A549 (cell line): ENCODE results near the gene FGF16. TPM values are rescaled to one million over a fixed set of nuclear protein-coding genes. Genes with fewer than 3 reads are reported as not detected.
A peak's percentile ranks its signal among the peaks of the same experiment; 100 is the strongest.

Experiments
- ATAC-seq, 2 experiments: fragments of 200-7000 bp in 1 of 2; fragments of >200 bp in 1 of 2; cut with Nextera tagmentation in 1 of 2; cut with Tn5 transposase in 1 of 2; 3 replicates each; pipeline versions ENCODE4 v1.8.0 to v1.9.1; 2018 to 2020; ENCODE audit warnings: mild to moderate bottlenecking in 1 of 2, moderate library complexity in 1 of 2
- CTCF ChIA-PET: fragments of 300-600 bp; sonication (Branson Sonifier 250); formaldehyde crosslinking; extraction: SDS; loops from one replicate; lab custom pipeline; 2021; ENCODE audit warnings: antibody characterized with exemption, inconsistent platforms; lab: Yijun Ruan, JAX
- POLR2A ChIA-PET: fragments of 350-600 bp; formaldehyde crosslinking; extraction: SDS; loops from one replicate; lab custom pipeline; 2021; ENCODE audit warnings: antibody characterized with exemption, inconsistent platforms; lab: Yijun Ruan, JAX
- DNase-seq, 2 experiments: peaks; one replicate each; pipeline versions ENCODE4 v3.0.0 to v3.0.0-alpha.2; 2011 to 2016; ENCODE audit warnings: low read depth in 1 of 2, low spot score in 1 of 2
- FAIRE-seq: peaks from 2 replicates; lab custom pipeline; 2011; peaks lifted over from hg19 to GRCh38; lab: Jason Lieb, UNC
- H3K27ac ChIP-seq, 2 experiments: fragments of >200 bp; sonication (Bioruptor Twin); formaldehyde crosslinking; 3 replicates each; pipeline ENCODE4 v1.5.1; 2016 to 2017
- H3K4me1 ChIP-seq: fragments of >200 bp; sonication (Bioruptor Twin); formaldehyde crosslinking; 3 replicates; pipeline ENCODE4 v1.6.1; 2016
- H3K4me2 ChIP-seq: fragments of >200 bp; sonication (Bioruptor Twin); formaldehyde crosslinking; 3 replicates; pipeline ENCODE4 v1.6.1; 2016
- H3K4me3 ChIP-seq: fragments of >200 bp; sonication (Bioruptor Twin); formaldehyde crosslinking; 3 replicates; pipeline ENCODE4 v1.5.1; 2016
- H3K9me3 ChIP-seq: fragments of >200 bp; sonication (Bioruptor Twin); formaldehyde crosslinking; 3 replicates; pipeline ENCODE4 v1.6.1; 2016
- BHLHE40 ChIP-seq: IDR thresholded peaks from 2 replicates; pipeline ENCODE4 v1.6.1; 2012; ENCODE audit warnings: low read depth, low read length, inconsistent platforms
- CBX8 ChIP-seq: fragments of 200-600 bp; sonication (generic); IDR thresholded peaks from 2 replicates; pipeline ENCODE4 v1.6.1; 2016
- ESRRA ChIP-seq: fragments of 150-350 bp; IDR thresholded peaks from 2 replicates; pipeline ENCODE4 v1.6.1; 2014; ENCODE audit warnings: mild to moderate bottlenecking, low read length, borderline replicate concordance
- FOSL2 ChIP-seq, 2 experiments: fragments of 450-650 bp in 1 of 2; fragments of >200 bp in 1 of 2; sonication (Bioruptor Twin) in 1 of 2; formaldehyde crosslinking; IDR thresholded peaks; 2 replicates each; pipeline versions ENCODE4 v1.5.0 to v1.6.1; 2016 to 2020; ENCODE audit warnings: mild to moderate bottlenecking in 1 of 2, moderate library complexity in 1 of 2
- FOXS1 ChIP-seq: fragments of 250-450 bp; sonication (Bioruptor Pico); IDR thresholded peaks from 2 replicates; pipeline ENCODE4 v1.5.0; 2020; ENCODE audit warnings: mild to moderate bottlenecking, moderate library complexity
- GATA3 ChIP-seq: IDR thresholded peaks from 2 replicates; pipeline ENCODE4 v1.6.1; 2012; ENCODE audit warnings: borderline replicate concordance
- HDAC2 ChIP-seq: fragments of 200-600 bp; sonication (generic); IDR thresholded peaks from 2 replicates; pipeline ENCODE4 v1.6.1; 2016
- HOXA7 ChIP-seq: fragments of 250-450 bp; sonication (Bioruptor Pico); IDR thresholded peaks from 2 replicates; pipeline ENCODE4 v1.5.0; 2020; ENCODE audit warnings: mild to moderate bottlenecking, moderate library complexity
- HOXB13 ChIP-seq: fragments of 250-450 bp; sonication (Bioruptor Pico); IDR thresholded peaks from 2 replicates; pipeline ENCODE4 v1.5.0; 2020; ENCODE audit warnings: low read depth, mild to moderate bottlenecking, moderate library complexity
- HOXB5 ChIP-seq: fragments of 250-450 bp; sonication (Bioruptor Pico); IDR thresholded peaks from 2 replicates; pipeline ENCODE4 v1.5.0; 2020; ENCODE audit warnings: mild to moderate bottlenecking, moderate library complexity
- JUN ChIP-seq, 2 experiments: fragments of >200 bp; sonication (Bioruptor Twin); formaldehyde crosslinking; IDR thresholded peaks; 2 replicates in 1 of 2; 3 replicates in 1 of 2; pipeline ENCODE4 v1.6.1; 2016 to 2017
- KDM5A ChIP-seq: fragments of 200-600 bp; sonication (generic); IDR thresholded peaks from 2 replicates; pipeline ENCODE4 v1.6.1; 2016; ENCODE audit warnings: antibody characterized with exemption, mild to moderate bottlenecking
- MAFK ChIP-seq: fragments of 450-650 bp; IDR thresholded peaks from 2 replicates; pipeline ENCODE4 v1.6.1; 2014; ENCODE audit not compliant: partially characterized antibody
- MAZ ChIP-seq: fragments of 150-350 bp; IDR thresholded peaks from 2 replicates; pipeline ENCODE4 v1.6.1; 2014; ENCODE audit warnings: antibody characterized with exemption, low read depth, low read length, borderline replicate concordance
- MYC ChIP-seq: IDR thresholded peaks from 2 replicates; pipeline ENCODE4 v1.6.1; 2012; ENCODE audit warnings: mild to moderate bottlenecking, inconsistent platforms, low read length, improper control_type of control experiment, borderline replicate concordance
- PHF8 ChIP-seq: fragments of 200-600 bp; sonication (generic); IDR thresholded peaks from 2 replicates; pipeline ENCODE4 v1.6.1; 2016; ENCODE audit warnings: low read depth, mild to moderate bottlenecking, antibody characterized with exemption, moderate library complexity, borderline replicate concordance
- RAD21 ChIP-seq, 2 experiments: fragments of >200 bp in 1 of 2; sonication (Bioruptor Twin) in 1 of 2; formaldehyde crosslinking in 1 of 2; IDR thresholded peaks in 1 of 2; conservative IDR thresholded peaks in 1 of 2; 2 replicates in 1 of 2; 3 replicates in 1 of 2; pipeline ENCODE4 v1.6.1; 2012 to 2018; ENCODE audit warnings: inconsistent platforms in 1 of 2
- RNF2 ChIP-seq: fragments of 200-600 bp; sonication (generic); IDR thresholded peaks from 2 replicates; pipeline ENCODE4 v1.6.1; 2016; ENCODE audit warnings: low read depth, mild to moderate bottlenecking, antibody characterized with exemption, moderate library complexity, borderline replicate concordance
- TFCP2L1 ChIP-seq: fragments of 250-450 bp; sonication (Bioruptor Pico); IDR thresholded peaks from 2 replicates; pipeline ENCODE4 v1.5.0; 2021; ENCODE audit warnings: mild to moderate bottlenecking
- TP53 ChIP-seq: fragments of 250-450 bp; sonication (Bioruptor Pico); IDR thresholded peaks from 2 replicates; pipeline ENCODE4 v1.5.0; 2021; ENCODE audit warnings: mild to moderate bottlenecking, moderate library complexity
- ZFP36 ChIP-seq: fragments of 450-650 bp; IDR thresholded peaks from 2 replicates; pipeline ENCODE4 v1.6.1; 2014; ENCODE audit warnings: borderline replicate concordance; ENCODE audit not compliant: partially characterized antibody
- WGBS: methylation state at CpG from one replicate; pipeline ENCODE4 v1.1.6; 2017; ENCODE audit errors: missing lambda C conversion rate; 5-methylcytosine and 5-hydroxymethylcytosine counted together
- polyA plus RNA-seq, 4 experiments: library from polyadenylated mRNA; depleted of rRNA in 3 of 4; stranded (reverse); fragments of >200 nt; fragmentation: RNase III in 1 of 4; extraction: RNeasy Plus Mini Kit Qiagen cat#74134 plus additional on column Dnase treatment in 1 of 4; gene quantifications; 2 replicates in 3 of 4; 3 replicates in 1 of 4; pipeline ENCODE4 v1.2.3, GENCODE V29; 2011 to 2017
- TF ChIP-seq, protein P1 (sequence below): fragments of 250-450 bp; sonication (Bioruptor Pico); IDR thresholded peaks from 2 replicates; pipeline ENCODE4 v1.5.0; 2020; ENCODE audit warnings: low read depth, mild to moderate bottlenecking, moderate library complexity
- TF ChIP-seq, protein P2 (sequence below): fragments of >200 bp; sonication (Bioruptor Twin); formaldehyde crosslinking; IDR thresholded peaks from 2 replicates; pipeline ENCODE4 v1.6.1; 2016
- TF ChIP-seq, protein P3 (sequence below): fragments of 200-600 bp; sonication (generic); IDR thresholded peaks from 2 replicates; pipeline ENCODE4 v1.6.1; 2016; ENCODE audit warnings: antibody characterized with exemption, mild to moderate bottlenecking, moderate library complexity

FGF16 gene
- polyA plus RNA-seq, 2 of the 4 experiments (the other 2 are of a cell fraction) = not detected

DNA sequence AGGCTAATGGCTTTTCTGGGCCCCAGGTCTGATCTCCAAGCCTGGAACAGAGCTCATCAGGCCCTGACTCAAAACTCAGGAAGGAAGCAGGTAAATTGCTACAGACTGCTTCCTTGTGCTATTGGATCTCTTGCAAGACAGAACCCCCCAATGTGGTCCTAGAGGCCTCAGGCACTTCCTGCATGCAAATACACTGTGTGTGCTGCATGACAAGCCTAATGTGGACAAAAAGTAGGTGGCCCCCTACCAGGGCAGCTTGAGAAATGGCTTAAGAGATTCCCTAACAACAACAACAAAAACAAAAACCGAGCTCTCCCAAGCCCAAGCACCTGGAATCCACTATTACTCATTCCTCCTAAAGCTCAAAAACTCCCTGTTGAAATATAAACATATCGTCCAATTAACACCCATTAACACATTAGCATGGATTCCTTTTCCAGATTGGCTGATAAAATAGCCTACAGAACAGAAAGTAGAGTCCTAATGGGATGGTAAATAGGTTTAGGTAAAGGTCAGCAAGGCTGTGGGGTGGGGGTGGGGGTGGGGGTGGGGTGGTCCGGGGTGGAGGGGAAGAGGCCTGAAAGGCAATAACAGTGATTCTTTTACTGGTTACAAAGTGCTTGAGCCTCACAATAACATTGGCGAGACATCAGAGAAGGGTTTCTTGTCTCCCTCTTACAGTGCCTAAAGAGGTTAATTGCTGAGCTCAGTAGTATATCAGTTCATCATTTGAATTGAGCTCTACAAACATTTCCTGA lies 24.1 kb upstream of the FGF16 start:
- ChIA-PET CTCF (interaction anchor here (0.9 to 1.6 kb wide), 2 partner anchors 8 to 9 kb away, joined by 3 to 4 read pairs; no protein-coding TSS in a partner anchor), POLR2A (no interaction called here)
- Histone ChIP-seq H3K27ac (no peak overlapping the region), H3K4me1 (peaks cover 13% of the 10 kb centered on the region; the same call in 2 of the 3 replicates), H3K4me3 (no peak overlapping the region), H3K4me2 (no peak overlapping the region), H3K9me3 (no peaks in the 10 kb centered on the region)
- FAIRE-seq (no peak), DNase-seq (no peak), ATAC-seq (no peak)
- WGBS = 50% methylated on average over 3 of the region's 4 CpGs
- TF ChIP-seq HOXA7 (CRISPR knock-in tag) (no peak), GATA3 (no peak)

DNA sequence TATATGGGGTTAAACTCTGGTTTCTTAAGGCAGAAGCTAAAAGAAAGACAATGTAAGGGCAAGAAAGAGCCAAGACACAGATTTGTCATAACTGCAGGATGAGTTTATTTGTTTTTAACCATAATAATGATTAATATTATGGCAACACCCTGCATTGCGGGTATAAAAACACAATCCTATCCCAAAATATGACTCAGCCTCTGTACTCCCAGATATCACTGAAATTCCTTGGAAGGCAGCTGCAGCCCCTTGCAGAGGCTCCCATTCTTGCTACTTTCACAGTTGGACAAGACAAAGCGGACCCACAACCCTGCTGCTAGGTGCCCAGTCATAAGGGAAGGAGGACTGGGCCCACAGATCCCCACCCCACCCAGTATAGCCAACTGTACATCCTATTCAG lies 20.4 kb upstream of the FGF16 start:
- FAIRE-seq = no peak
- ChIA-PET CTCF (no interaction called here), POLR2A (no interaction called here)

DNA sequence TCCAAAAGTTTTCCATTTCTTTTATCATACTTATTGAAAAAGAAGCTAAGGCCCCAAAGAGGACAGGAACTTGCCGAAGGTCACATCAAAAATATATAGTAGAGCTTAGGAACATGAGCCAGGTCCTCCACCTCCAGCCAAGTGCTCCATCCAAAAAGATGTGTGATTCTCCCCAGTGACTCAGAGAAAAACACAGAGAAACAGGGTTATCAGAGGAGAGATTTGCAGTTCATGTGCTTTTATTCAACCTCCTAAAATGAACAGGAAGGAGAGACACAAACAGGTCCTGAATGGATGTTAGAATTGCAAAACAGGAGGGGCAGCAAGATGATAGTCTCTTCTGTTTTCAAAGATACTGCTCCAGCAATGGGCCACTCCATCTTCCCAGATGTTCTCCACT lies 19.6 kb upstream of the FGF16 start:
- ChIA-PET POLR2A (no interaction called here), CTCF (no interaction called here)
- ATAC-seq = no peak
- H3K9me3 ChIP-seq = no peaks in the 10 kb centered on the region
- H3K4me1 ChIP-seq = peaks cover 14% of the 10 kb centered on the region; the same call in 2 of the 3 replicates
- no peak overlapping the region for H3K4me2 ChIP-seq
- no peak overlapping the region for H3K4me3 ChIP-seq
- no peak for DNase-seq
- FAIRE-seq = no peak
- WGBS = 42% methylated on average over 1 of the region's 1 CpG
- H3K27ac ChIP-seq = peak overlapping the region in 1 of 2 experiments; percentile 54; a peak in 1 of 6 replicates
- TF ChIP-seq MAFK (no peak), BHLHE40 (no peak), MYC (no peak), JUN (IDR thresholded peaks at IDR 0.05) (no peak), FOXS1 (no peak), HOXB5 (no peak)
- TF ChIP-seq, protein P1, sequence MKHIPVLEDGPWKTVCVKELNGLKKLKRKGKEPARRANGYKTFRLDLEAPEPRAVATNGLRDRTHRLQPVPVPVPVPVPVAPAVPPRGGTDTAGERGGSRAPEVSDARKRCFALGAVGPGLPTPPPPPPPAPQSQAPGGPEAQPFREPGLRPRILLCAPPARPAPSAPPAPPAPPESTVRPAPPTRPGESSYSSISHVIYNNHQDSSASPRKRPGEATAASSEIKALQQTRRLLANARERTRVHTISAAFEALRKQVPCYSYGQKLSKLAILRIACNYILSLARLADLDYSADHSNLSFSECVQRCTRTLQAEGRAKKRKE (CRISPR knock-in tag) = no peak

More for the DNA sequence above, 20.4 kb upstream of the FGF16 start:
- peaks cover 13% of the 10 kb centered on the region; the same call in 2 of the 3 replicates for H3K4me1 ChIP-seq
- 18% methylated on average over 2 of the region's 2 CpGs for WGBS
- no peaks in the 10 kb centered on the region for H3K9me3 ChIP-seq
- no peak for DNase-seq
- H3K27ac ChIP-seq = peak overlapping the region in 1 of 2 experiments; percentile 54; a peak in 1 of 6 replicates
- peak overlapping the region; percentile 34; the same call in 2 of the 3 replicates for H3K4me2 ChIP-seq
- TF ChIP-seq, protein P2, sequence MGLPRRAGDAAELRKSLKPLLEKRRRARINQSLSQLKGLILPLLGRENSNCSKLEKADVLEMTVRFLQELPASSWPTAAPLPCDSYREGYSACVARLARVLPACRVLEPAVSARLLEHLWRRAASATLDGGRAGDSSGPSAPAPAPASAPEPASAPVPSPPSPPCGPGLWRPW = no peak
- TF ChIP-seq FOSL2 (IDR thresholded peaks at IDR 0.05) (0 out of 2 replicates have a peak, but pooled peaks have one; percentile 10), FOSL2 (CRISPR knock-in tag; IDR thresholded peaks at IDR 0.05) (no peak)
- no peak overlapping the region for H3K4me3 ChIP-seq
- peak; percentile 39 to 51; a peak in 4 of 6 replicates for ATAC-seq

DNA sequence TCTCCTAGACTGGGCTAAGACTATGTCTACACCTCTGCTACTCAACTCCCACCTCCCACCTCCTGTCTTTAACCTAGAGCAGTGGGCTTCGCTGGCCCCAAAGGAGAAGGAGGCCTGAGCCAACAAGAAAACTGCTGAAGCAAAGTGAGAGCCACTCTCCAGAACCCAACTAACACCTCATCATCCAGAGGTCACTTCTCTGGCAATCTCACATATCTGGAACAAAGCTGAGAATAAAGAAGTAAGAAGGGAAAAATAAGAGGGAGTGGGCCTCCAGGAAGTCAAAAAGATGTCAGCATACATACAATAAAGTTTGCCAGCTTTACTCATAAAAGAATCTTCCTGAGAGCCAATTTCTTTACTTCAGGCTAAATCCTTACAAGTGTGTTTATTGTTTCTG lies 18.6 kb upstream of the FGF16 start:
- no peak overlapping the region for H3K4me2 ChIP-seq
- DNase-seq = no peak
- no peak for ATAC-seq
- no peak overlapping the region for H3K27ac ChIP-seq
- ChIA-PET POLR2A (no interaction called here), CTCF (no interaction called here)
- H3K9me3 ChIP-seq = no peaks in the 10 kb centered on the region
- peaks cover 18% of the 10 kb centered on the region; the same call in 2 of the 3 replicates for H3K4me1 ChIP-seq
- no peak overlapping the region for H3K4me3 ChIP-seq
- no peak for FAIRE-seq
- 11% methylated on average over 1 of the region's 1 CpG for WGBS
- TF ChIP-seq RNF2 (no peak), TFCP2L1 (no peak), RAD21 (conservative IDR thresholded peaks at IDR 0.05 in 1 of 2, IDR thresholded peaks at IDR 0.05 in 1 of 2) (no peak), HOXB13 (CRISPR knock-in tag) (no peak), ZFP36 (no peak), MAFK (no peak), CBX8 (no peak), MAZ (no peak), JUN (IDR thresholded peaks at IDR 0.05) (no peak), HOXB5 (no peak), KDM5A (no peak), ESRRA (no peak), PHF8 (no peak), TP53 (CRISPR knock-in tag) (no peak), HDAC2 (no peak)
- TF ChIP-seq, protein P2 = no peak
- TF ChIP-seq, protein P3, sequence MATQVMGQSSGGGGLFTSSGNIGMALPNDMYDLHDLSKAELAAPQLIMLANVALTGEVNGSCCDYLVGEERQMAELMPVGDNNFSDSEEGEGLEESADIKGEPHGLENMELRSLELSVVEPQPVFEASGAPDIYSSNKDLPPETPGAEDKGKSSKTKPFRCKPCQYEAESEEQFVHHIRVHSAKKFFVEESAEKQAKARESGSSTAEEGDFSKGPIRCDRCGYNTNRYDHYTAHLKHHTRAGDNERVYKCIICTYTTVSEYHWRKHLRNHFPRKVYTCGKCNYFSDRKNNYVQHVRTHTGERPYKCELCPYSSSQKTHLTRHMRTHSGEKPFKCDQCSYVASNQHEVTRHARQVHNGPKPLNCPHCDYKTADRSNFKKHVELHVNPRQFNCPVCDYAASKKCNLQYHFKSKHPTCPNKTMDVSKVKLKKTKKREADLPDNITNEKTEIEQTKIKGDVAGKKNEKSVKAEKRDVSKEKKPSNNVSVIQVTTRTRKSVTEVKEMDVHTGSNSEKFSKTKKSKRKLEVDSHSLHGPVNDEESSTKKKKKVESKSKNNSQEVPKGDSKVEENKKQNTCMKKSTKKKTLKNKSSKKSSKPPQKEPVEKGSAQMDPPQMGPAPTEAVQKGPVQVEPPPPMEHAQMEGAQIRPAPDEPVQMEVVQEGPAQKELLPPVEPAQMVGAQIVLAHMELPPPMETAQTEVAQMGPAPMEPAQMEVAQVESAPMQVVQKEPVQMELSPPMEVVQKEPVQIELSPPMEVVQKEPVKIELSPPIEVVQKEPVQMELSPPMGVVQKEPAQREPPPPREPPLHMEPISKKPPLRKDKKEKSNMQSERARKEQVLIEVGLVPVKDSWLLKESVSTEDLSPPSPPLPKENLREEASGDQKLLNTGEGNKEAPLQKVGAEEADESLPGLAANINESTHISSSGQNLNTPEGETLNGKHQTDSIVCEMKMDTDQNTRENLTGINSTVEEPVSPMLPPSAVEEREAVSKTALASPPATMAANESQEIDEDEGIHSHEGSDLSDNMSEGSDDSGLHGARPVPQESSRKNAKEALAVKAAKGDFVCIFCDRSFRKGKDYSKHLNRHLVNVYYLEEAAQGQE = no peak
